ENCODE data around the gene OPCML. TPM values are rescaled to one million over a fixed set of nuclear protein-coding genes. Genes with fewer than 3 reads are reported as not detected.

The OPCML gene
- total RNA-seq, 1 donor from 2014 or later: 2.7 TPM

- no peak for DNase-seq (ENCODE audit: low spot score)
- TF ChIP-seq, protein P1, sequence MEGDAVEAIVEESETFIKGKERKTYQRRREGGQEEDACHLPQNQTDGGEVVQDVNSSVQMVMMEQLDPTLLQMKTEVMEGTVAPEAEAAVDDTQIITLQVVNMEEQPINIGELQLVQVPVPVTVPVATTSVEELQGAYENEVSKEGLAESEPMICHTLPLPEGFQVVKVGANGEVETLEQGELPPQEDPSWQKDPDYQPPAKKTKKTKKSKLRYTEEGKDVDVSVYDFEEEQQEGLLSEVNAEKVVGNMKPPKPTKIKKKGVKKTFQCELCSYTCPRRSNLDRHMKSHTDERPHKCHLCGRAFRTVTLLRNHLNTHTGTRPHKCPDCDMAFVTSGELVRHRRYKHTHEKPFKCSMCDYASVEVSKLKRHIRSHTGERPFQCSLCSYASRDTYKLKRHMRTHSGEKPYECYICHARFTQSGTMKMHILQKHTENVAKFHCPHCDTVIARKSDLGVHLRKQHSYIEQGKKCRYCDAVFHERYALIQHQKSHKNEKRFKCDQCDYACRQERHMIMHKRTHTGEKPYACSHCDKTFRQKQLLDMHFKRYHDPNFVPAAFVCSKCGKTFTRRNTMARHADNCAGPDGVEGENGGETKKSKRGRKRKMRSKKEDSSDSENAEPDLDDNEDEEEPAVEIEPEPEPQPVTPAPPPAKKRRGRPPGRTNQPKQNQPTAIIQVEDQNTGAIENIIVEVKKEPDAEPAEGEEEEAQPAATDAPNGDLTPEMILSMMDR (IDR thresholded peaks at IDR 0.05): no peak
- Mint-ChIP-seq H3K9me3 (ENCODE audit: low read depth) (no peaks in the 10 kb centered on the region), H3K27me3 (ENCODE audit: low read depth) (no peaks in the 10 kb centered on the region), H3K27ac (ENCODE audit: unreplicated experiment) (no peak overlapping the region), H3K4me1 (ENCODE audit: low read depth) (peaks cover 8% of the 10 kb centered on the region), H3K36me3 (ENCODE audit: low read depth) (no peaks in the 10 kb centered on the region), H3K4me3 (ENCODE audit: unreplicated experiment) (no peak overlapping the region)
Observed at GRCh38 chr11:132520199-132520598, 1012.1 kb downstream of the OPCML start.

DNA sequence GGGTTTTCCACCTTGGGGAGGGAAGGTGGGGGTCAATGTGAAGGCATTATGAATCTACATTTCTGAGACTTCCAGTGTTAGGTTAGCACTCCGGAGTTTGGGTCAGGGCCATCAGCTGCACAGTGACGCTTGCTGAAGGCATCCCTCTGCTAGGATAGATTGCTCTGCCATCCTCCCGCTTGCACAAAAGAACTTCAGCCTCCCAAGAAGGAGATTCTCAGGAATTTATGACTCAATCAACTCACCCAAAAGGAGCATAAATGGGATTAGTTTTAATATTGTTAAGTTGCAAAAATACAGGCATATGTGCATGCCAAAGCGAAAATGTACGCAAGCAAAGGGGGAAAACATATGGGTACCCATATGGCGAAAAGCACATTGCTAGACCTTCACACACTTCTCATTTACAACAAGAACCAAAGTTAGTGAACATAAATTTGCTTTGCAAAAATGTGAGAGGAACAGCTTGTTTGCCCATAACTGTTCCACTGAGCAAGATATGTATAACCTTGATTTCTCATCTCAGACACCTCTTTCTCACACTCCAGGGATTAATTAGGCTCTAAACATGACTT, 1013.0 kb downstream of the OPCML start:
- Mint-ChIP-seq H3K27me3 (ENCODE audit: low read depth) (peaks cover 2% of the 10 kb centered on the region), H3K9me3 (ENCODE audit: low read depth) (no peaks in the 10 kb centered on the region), H3K4me1 (ENCODE audit: low read depth) (peaks cover 10% of the 10 kb centered on the region), H3K4me3 (ENCODE audit: unreplicated experiment) (no peak overlapping the region), H3K27ac (ENCODE audit: unreplicated experiment) (no peak overlapping the region), H3K36me3 (ENCODE audit: low read depth) (no peaks in the 10 kb centered on the region)
- TF ChIP-seq, protein P1 (IDR thresholded peaks at IDR 0.05): no peak
- DNase-seq (ENCODE audit: low spot score): no peak

- H3K4me3 Mint-ChIP-seq (ENCODE audit: unreplicated experiment): no peak overlapping the region
- H3K27me3 Mint-ChIP-seq (ENCODE audit: low read depth): peaks cover 7% of the 10 kb centered on the region
- H3K4me1 Mint-ChIP-seq (ENCODE audit: low read depth): no peaks in the 10 kb centered on the region
- no peak for DNase-seq (ENCODE audit: low spot score)
- peaks cover 8% of the 10 kb centered on the region for H3K9me3 Mint-ChIP-seq (ENCODE audit: low read depth)
- no peak overlapping the region for H3K27ac Mint-ChIP-seq (ENCODE audit: unreplicated experiment)
- no peaks in the 10 kb centered on the region for H3K36me3 Mint-ChIP-seq (ENCODE audit: low read depth)
- TF ChIP-seq, protein P1 (IDR thresholded peaks at IDR 0.05): no peak
Observed at GRCh38 chr11:132504501-132505041, 1027.7 kb downstream of the OPCML start.

- DNase-seq (ENCODE audit: low spot score): no peak
- peaks cover 5% of the 10 kb centered on the region for H3K9me3 Mint-ChIP-seq (ENCODE audit: low read depth)
- peaks cover 7% of the 10 kb centered on the region for H3K27me3 Mint-ChIP-seq (ENCODE audit: low read depth)
- H3K36me3 Mint-ChIP-seq (ENCODE audit: low read depth): no peaks in the 10 kb centered on the region
- H3K27ac Mint-ChIP-seq (ENCODE audit: unreplicated experiment): no peak overlapping the region
- peaks cover 12% of the 10 kb centered on the region for H3K4me1 Mint-ChIP-seq (ENCODE audit: low read depth)
- TF ChIP-seq, protein P1 (IDR thresholded peaks at IDR 0.05): no peak
- no peak overlapping the region for H3K4me3 Mint-ChIP-seq (ENCODE audit: unreplicated experiment)
Observed at GRCh38 chr11:132501356-132501755, 1030.9 kb downstream of the OPCML start.

GRCh38 chr11:132499661-132500060, 1032.6 kb downstream of the OPCML start:
- Mint-ChIP-seq H3K27me3 (ENCODE audit: low read depth) (no peaks in the 10 kb centered on the region), H3K27ac (ENCODE audit: unreplicated experiment) (no peak overlapping the region), H3K4me1 (ENCODE audit: low read depth) (peaks cover 17% of the 10 kb centered on the region), H3K36me3 (ENCODE audit: low read depth) (no peaks in the 10 kb centered on the region), H3K4me3 (ENCODE audit: unreplicated experiment) (no peak overlapping the region), H3K9me3 (ENCODE audit: low read depth) (peaks cover 5% of the 10 kb centered on the region)
- no peak for DNase-seq (ENCODE audit: low spot score)
- TF ChIP-seq, protein P1 (IDR thresholded peaks at IDR 0.05): no peak
